Ascending aorta (tissue), 2 donors: ENCODE results near the gene SPINT2. TPM values are rescaled to one million over a fixed set of nuclear protein-coding genes. Genes with fewer than 3 reads are reported as not detected.

Source experiments
- DNase-seq, 2 donors: peaks; one replicate each; pipeline ENCODE4 v3.0.0-alpha.2; 2019; ENCODE audit warnings: low spot score in 2 of 2
- H3K27ac ChIP-seq, 2 donors: fragments of 200-600 bp; sonication (generic); one replicate each; pipeline ENCODE4 v1.5.1; 2016 to 2017; ENCODE audit warnings: mild to moderate bottlenecking in 1 of 2
- H3K27me3 ChIP-seq: fragments of 200-600 bp; sonication (generic); one replicate; pipeline ENCODE4 v1.5.1; 2017
- H3K36me3 ChIP-seq, 2 donors: fragments of 200-600 bp; sonication (generic); one replicate each; pipeline ENCODE4 v1.5.1; 2016
- H3K4me1 ChIP-seq, 2 donors: fragments of 200-600 bp; sonication (generic); one replicate each; pipeline ENCODE4 v1.5.1; 2016 to 2017; ENCODE audit warnings: mild to moderate bottlenecking in 1 of 2
- H3K4me3 ChIP-seq, 2 donors: fragments of 200-600 bp; sonication (generic); one replicate each; pipeline ENCODE4 v1.5.1; 2016 to 2017; ENCODE audit warnings: mild to moderate bottlenecking in 1 of 2
- H3K9me3 ChIP-seq, 2 donors: fragments of 200-600 bp; sonication (generic); one replicate each; pipeline ENCODE4 v1.5.1; 2016
- intact Hi-C: fragments of 100-400 bp; cut with DNase I; formaldehyde crosslinking; loops from one replicate; pipeline ENCODE4 v1.15.1; 2023
- total RNA-seq: library from RNA; depleted of rRNA; stranded (reverse); fragments of >200 nt; gene quantifications from one replicate; pipeline ENCODE4 v1.1.0, GENCODE V29; 2016
- TF ChIP-seq, protein P1 (sequence below), 3 experiments: fragments of 200-600 bp in 2 of 3; fragments of 450-650 bp in 1 of 3; sonication (generic) in 2 of 3; IDR thresholded peaks; one replicate each; pipeline ENCODE4 v1.5.1; 2016 to 2019; ENCODE audit warnings: antibody characterized with exemption in 3 of 3, mild to moderate bottlenecking in 1 of 3, moderate library complexity in 1 of 3

The SPINT2 gene
- total RNA-seq, 1 donor from 2014 or later = 193 TPM

DNA sequence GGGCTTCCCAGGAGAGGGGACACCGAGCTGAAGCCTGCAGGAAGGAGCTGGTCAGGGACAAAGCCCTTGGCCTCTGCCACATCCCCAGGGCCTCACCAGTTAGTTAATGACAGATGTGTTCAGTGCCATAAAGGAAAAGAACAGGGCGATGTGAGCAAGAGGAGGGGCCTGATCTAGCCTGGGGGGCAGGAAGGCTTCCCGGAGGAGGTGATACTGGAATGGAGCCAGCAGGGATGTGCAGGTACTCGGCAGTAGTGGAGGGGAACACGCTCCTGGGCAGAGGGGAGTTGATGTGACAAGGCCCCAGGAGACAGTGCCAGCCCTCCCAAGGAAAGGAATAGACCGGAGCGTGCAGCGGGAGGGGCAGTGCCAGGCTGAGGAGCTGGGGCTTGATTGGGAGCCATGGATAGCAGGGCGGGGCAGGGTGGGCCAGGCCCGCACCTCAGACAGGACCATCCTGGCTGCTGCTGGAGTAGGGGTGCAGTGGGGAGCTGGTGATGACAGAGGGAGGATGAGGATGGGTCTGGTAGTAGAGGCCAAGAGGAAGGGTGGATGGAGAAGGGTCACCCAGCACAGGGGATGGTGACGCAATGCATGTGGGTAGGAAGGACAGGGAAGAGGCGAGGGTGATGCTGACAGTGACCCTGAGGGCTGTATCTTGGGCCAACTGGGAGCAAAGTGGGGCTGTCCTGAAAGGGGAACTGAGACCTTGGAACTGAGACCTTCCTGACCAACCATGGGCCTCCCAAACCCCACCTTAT lies 43.8 kb downstream of the SPINT2 start:
- no peak for DNase-seq
- Histone ChIP-seq H3K36me3 (peaks cover 46 to 53% of the 10 kb centered on the region in 2 donors), H3K27me3 (no peaks in the 10 kb centered on the region), H3K27ac (no peak overlapping the region), H3K4me1 (no peaks in the 10 kb centered on the region), H3K4me3 (no peak overlapping the region), H3K9me3 (no peaks in the 10 kb centered on the region)
- TF ChIP-seq, protein P1, sequence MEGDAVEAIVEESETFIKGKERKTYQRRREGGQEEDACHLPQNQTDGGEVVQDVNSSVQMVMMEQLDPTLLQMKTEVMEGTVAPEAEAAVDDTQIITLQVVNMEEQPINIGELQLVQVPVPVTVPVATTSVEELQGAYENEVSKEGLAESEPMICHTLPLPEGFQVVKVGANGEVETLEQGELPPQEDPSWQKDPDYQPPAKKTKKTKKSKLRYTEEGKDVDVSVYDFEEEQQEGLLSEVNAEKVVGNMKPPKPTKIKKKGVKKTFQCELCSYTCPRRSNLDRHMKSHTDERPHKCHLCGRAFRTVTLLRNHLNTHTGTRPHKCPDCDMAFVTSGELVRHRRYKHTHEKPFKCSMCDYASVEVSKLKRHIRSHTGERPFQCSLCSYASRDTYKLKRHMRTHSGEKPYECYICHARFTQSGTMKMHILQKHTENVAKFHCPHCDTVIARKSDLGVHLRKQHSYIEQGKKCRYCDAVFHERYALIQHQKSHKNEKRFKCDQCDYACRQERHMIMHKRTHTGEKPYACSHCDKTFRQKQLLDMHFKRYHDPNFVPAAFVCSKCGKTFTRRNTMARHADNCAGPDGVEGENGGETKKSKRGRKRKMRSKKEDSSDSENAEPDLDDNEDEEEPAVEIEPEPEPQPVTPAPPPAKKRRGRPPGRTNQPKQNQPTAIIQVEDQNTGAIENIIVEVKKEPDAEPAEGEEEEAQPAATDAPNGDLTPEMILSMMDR (IDR thresholded peaks at IDR 0.05) = no peak
- intact Hi-C loops = no loop called here

DNA sequence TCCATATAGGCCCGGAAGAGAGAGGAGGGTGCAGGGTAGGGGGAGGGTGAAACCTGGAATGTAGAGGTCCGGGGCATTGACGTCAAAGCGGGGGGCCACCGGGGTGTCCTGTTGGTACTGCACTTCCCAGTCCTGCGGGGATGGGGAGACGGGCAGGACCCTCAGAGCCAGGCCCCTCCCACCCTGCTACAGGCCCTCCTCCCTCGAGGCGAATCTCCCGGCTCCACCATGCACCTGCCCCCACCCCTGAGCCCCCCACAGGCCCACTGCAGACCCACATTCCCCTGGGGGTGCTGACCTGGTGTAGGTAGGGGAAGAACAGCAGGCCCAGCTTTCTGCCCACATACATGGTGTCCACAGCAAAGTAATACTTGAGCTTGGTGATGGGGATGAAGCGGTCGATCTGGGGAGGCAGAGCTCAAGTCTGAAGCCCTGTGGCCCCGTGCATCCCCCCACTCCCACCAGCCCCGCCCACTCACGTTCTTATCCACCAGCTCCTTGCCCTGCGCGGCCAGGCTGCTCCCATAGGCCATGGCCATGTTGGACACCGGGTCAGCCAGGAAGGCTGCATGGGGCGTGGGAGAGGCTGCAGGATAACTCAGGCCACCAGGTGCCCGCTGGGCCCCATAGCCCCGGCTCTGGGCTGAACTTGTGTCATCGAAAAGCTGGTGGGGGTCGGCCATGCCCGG lies 44.7 kb downstream of the SPINT2 start:
- peaks cover 40 to 44% of the 10 kb centered on the region in 2 donors for H3K36me3 ChIP-seq
- no peaks in the 10 kb centered on the region for H3K27me3 ChIP-seq
- TF ChIP-seq, protein P1 (IDR thresholded peaks at IDR 0.05) = no peak
- H3K9me3 ChIP-seq = no peaks in the 10 kb centered on the region
- no peak for DNase-seq
- no peaks in the 10 kb centered on the region for H3K4me1 ChIP-seq
- intact Hi-C loops = no loop called here
- H3K27ac ChIP-seq = no peak overlapping the region
- H3K4me3 ChIP-seq = no peak overlapping the region

DNA sequence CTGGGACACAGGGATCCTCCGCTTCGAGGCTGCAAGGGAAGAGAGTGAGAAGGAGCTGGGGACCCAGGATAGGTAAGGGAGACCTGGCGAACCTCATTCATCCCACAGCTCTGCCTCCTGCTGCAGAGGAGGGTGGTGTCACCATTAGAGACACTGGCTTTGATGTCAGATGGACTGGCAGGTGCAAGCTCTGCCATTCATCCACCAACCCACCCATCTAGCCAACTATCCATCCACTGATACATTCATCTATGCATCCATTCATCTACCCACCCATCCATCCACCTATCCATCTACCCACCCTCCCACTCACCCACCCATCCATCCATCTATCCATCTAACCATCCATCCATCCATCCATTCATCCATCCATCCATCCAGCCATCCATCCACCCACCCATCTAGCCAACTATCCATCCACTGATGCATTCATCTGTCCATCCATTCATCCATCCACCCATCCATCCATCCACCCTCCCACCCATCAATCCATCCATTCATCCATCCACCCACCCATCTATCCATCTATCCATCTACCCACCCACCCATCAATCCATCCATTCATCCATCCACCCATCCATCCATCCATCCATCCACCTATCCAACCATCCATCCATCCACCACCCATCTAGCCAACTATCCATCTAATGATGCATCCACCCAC lies 45.4 kb downstream of the SPINT2 start:
- Histone ChIP-seq H3K27ac (no peak overlapping the region), H3K9me3 (no peaks in the 10 kb centered on the region), H3K4me1 (no peaks in the 10 kb centered on the region), H3K36me3 (peaks cover 36 to 38% of the 10 kb centered on the region in 2 donors), H3K4me3 (no peak overlapping the region), H3K27me3 (no peaks in the 10 kb centered on the region)
- intact Hi-C loops = no loop called here
- DNase-seq = no peak
- TF ChIP-seq, protein P1 (IDR thresholded peaks at IDR 0.05) = no peak

GRCh38 chr19:38310279-38310670 lies 45.9 kb downstream of the SPINT2 start:
- H3K4me1 ChIP-seq = peaks cover 0 to 4% of the 10 kb centered on the region in 2 donors
- TF ChIP-seq, protein P1 (IDR thresholded peaks at IDR 0.05) = no peak
- no peaks in the 10 kb centered on the region for H3K27me3 ChIP-seq
- no peaks in the 10 kb centered on the region for H3K9me3 ChIP-seq
- H3K4me3 ChIP-seq = no peak overlapping the region
- H3K27ac ChIP-seq = no peak overlapping the region
- intact Hi-C loops = no loop called here
- H3K36me3 ChIP-seq = peaks cover 31 to 33% of the 10 kb centered on the region in 2 donors
- DNase-seq = no peak

DNA sequence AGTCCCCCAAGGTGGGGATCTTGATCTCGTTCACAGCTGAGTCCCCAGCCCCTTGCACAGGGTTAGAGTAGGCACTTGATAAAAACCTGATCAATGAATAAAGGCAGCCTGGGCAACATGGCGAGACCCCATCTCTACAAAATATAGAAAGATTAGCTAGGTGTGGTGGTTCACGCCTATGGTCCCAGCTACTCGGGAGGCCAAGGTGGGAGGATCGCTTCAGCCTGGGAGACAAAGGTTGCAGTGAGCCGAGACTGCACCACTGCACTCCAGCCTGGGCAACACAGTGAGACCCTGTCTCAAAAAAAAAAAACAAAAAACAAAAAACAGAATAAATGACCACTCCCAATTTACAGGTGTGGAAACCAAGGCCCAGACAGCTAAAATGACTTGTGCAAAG lies 46.6 kb downstream of the SPINT2 start:
- no peak overlapping the region for H3K4me3 ChIP-seq
- no peaks in the 10 kb centered on the region for H3K27me3 ChIP-seq
- H3K27ac ChIP-seq = no peak overlapping the region
- DNase-seq = no peak
- no peaks in the 10 kb centered on the region for H3K9me3 ChIP-seq
- TF ChIP-seq, protein P1 (IDR thresholded peaks at IDR 0.05) = no peak
- H3K4me1 ChIP-seq = peaks cover 0 to 7% of the 10 kb centered on the region in 2 donors
- H3K36me3 ChIP-seq = peaks cover 26 to 29% of the 10 kb centered on the region in 2 donors
- intact Hi-C loops = no loop called here
